ENCODE measurements around the gene MTA1. TPM values are rescaled to one million over a fixed set of nuclear protein-coding genes. Genes with fewer than 3 reads are reported as not detected.

The MTA1 gene
- total and polyA plus RNA-seq, 2 of the 8 experiments (the other 6 are each of a cell fraction or from before 2014, with no cell fraction given) = 73.9 to 221 TPM

DNA sequence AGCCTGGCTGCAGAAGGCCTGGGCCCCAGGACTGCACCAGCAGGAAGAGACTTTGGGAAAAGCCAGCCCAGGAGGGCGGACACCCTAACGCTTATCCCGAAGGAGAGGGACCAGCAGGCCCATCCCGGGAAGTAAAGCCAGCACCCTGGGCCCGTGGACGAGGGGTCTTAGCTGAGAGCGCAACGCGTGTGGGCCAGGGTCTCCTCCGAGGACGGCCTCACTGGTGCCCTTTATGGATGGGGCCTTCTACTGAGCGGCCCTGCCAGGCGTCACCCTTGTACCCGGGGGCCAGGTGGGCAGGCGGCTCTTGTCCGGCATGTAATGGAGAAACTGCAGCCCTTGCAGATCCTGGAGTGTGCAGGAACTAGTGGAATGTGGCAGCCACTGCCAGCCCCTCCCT is 85.5 kb downstream of the MTA1 start:
- no peak overlapping the region for H3K9ac ChIP-seq (replicated peaks in 1 of 4; ENCODE audit: extremely low read depth in 1 of 4, low read depth in 3 of 4, low read length in 3 of 4)
- H4K8ac ChIP-seq (ENCODE audit: extremely low read depth, insufficient read depth, low read length) = no peak overlapping the region
- no peak overlapping the region for H3K18ac ChIP-seq (ENCODE audit: extremely low read depth, low read length)
- no peaks in the 10 kb centered on the region; a peak in 1 of 7 replicates for H3K4me1 ChIP-seq (replicated peaks in 1 of 4; ENCODE audit: control insufficient read depth in 3 of 4, insufficient read depth in 4 of 4, low read length in 3 of 4)
- H2BK5ac ChIP-seq (ENCODE audit: low read depth, low read length) = no peak overlapping the region
- no peak overlapping the region for H3K23ac ChIP-seq (ENCODE audit: insufficient read length)
- no peak overlapping the region for H4K5ac ChIP-seq (ENCODE audit: insufficient read length, low read depth, low read length)
- FAIRE-seq = no peak
- no peak overlapping the region for H2BK20ac ChIP-seq (ENCODE audit: low read length)
- H3K4ac ChIP-seq (replicated peaks; ENCODE audit: insufficient read length, low read depth, low read length) = no peak overlapping the region
- H3K4me2 ChIP-seq (ENCODE audit: insufficient read depth in 1 of 2, low read depth in 2 of 2, low read length in 2 of 2) = no peak overlapping the region
- H3K79me1 ChIP-seq (ENCODE audit: low read depth, low read length) = no peaks in the 10 kb centered on the region
- no peak overlapping the region for H4K91ac ChIP-seq (replicated peaks; ENCODE audit: insufficient read length, low read length)
- no peaks in the 10 kb centered on the region for H3K23me2 ChIP-seq (ENCODE audit: low read depth, low read length)
- H3K56ac ChIP-seq (replicated peaks; ENCODE audit: insufficient read length, low read depth, low read length) = no peak overlapping the region
- no peaks in the 10 kb centered on the region; a peak in 1 of 4 replicates for H3K9me3 ChIP-seq (ENCODE audit: insufficient read depth in 2 of 2, low read depth in 1 of 2, low read length in 1 of 2)
- H2AK5ac ChIP-seq (ENCODE audit: low read depth, low read length) = no peak overlapping the region
- H4K20me1 ChIP-seq (replicated peaks in 1 of 2; ENCODE audit: control insufficient read depth in 1 of 2, insufficient read depth in 2 of 2, low read length in 2 of 2) = no peaks in the 10 kb centered on the region
- ChIA-PET CTCF (ENCODE audit: partially characterized antibody) (interaction anchor here (0.7 to 1.8 kb wide), 2 partner anchors 32 to 87 kb away, joined by 3 read pairs; no protein-coding TSS in a partner anchor), POLR2A (ENCODE audit: partially characterized antibody) (no interaction called here)
- H2BK120ac ChIP-seq (replicated peaks; ENCODE audit: low read depth, low read length) = no peak overlapping the region
- DNase-seq (ENCODE audit: low read depth in 1 of 2, low spot score in 2 of 2) = no peak
- H2AFZ ChIP-seq (ENCODE audit: low read length) = no peak overlapping the region
- 90% methylated on average over 16 of the region's 16 CpGs; no CpG with 5 or more reads in 1 of the 2 experiments for WGBS, 2 experiments (ENCODE audit: extremely low coverage in 1 of 2, insufficient coverage in 1 of 2, insufficient read length in 1 of 2, insufficient replicate concordance in 2 of 2, low coverage in 1 of 2, low lambda C conversion rate in 2 of 2, missing lambda C conversion rate in 1 of 2)
- H2BK15ac ChIP-seq (ENCODE audit: low read length) = no peak overlapping the region
- H3K79me2 ChIP-seq (ENCODE audit: control insufficient read depth in 1 of 2, insufficient read depth in 2 of 2, low read length in 2 of 2) = no peaks in the 10 kb centered on the region
- no peaks in the 10 kb centered on the region; a peak in 1 of 7 replicates for H3K27me3 ChIP-seq (replicated peaks in 1 of 4; ENCODE audit: control insufficient read depth in 3 of 4, extremely low read depth in 1 of 4, insufficient read depth in 3 of 4, low read length in 3 of 4)
- H3K14ac ChIP-seq (ENCODE audit: insufficient read length) = no peak overlapping the region
- no peak overlapping the region for H3K4me3 ChIP-seq (ENCODE audit: extremely low read depth in 1 of 4, insufficient read depth in 2 of 4, low read depth in 3 of 4, low read length in 4 of 4)
- H3K36me3 ChIP-seq (ENCODE audit: control insufficient read depth in 2 of 4, insufficient read depth in 4 of 4, low read length in 3 of 4) = no peaks in the 10 kb centered on the region
- no peak overlapping the region for H2BK12ac ChIP-seq (ENCODE audit: low read depth, low read length)
- no peak overlapping the region for H3K27ac ChIP-seq (ENCODE audit: low read depth, low read length)
- no peak for TF ChIP-seq TCF12 (IDR thresholded peaks at IDR 0.05; ENCODE audit: low read depth, low read length)
- no peak for TF ChIP-seq MAFK (IDR thresholded peaks at IDR 0.05; ENCODE audit: low read depth, low read length)
- no peak for TF ChIP-seq EZH2 (IDR thresholded peaks at IDR 0.05; ENCODE audit: low read depth, low read length, severe bottlenecking)
- no peak for TF ChIP-seq JUN (IDR thresholded peaks at IDR 0.05; ENCODE audit: low read depth, low read length)
- TF ChIP-seq SIX5 (IDR thresholded peaks at IDR 0.05; ENCODE audit: low read depth, low read length) = no peak
- TF ChIP-seq, protein P1, sequence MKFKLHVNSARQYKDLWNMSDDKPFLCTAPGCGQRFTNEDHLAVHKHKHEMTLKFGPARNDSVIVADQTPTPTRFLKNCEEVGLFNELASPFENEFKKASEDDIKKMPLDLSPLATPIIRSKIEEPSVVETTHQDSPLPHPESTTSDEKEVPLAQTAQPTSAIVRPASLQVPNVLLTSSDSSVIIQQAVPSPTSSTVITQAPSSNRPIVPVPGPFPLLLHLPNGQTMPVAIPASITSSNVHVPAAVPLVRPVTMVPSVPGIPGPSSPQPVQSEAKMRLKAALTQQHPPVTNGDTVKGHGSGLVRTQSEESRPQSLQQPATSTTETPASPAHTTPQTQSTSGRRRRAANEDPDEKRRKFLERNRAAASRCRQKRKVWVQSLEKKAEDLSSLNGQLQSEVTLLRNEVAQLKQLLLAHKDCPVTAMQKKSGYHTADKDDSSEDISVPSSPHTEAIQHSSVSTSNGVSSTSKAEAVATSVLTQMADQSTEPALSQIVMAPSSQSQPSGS (IDR thresholded peaks at IDR 0.05; ENCODE audit: low read length) = no peak
- TF ChIP-seq JUND (IDR thresholded peaks at IDR 0.05; ENCODE audit: low read length) = no peak
- TF ChIP-seq HDAC6 (IDR thresholded peaks at IDR 0.05; ENCODE audit: low read depth, low read length) = no peak
- TF ChIP-seq SIN3A (conservative IDR thresholded peaks at IDR 0.05 in 1 of 2, IDR thresholded peaks at IDR 0.05 in 1 of 2; ENCODE audit: low read depth in 1 of 2, low read length in 2 of 2) = no peak
- TF ChIP-seq, protein P2, sequence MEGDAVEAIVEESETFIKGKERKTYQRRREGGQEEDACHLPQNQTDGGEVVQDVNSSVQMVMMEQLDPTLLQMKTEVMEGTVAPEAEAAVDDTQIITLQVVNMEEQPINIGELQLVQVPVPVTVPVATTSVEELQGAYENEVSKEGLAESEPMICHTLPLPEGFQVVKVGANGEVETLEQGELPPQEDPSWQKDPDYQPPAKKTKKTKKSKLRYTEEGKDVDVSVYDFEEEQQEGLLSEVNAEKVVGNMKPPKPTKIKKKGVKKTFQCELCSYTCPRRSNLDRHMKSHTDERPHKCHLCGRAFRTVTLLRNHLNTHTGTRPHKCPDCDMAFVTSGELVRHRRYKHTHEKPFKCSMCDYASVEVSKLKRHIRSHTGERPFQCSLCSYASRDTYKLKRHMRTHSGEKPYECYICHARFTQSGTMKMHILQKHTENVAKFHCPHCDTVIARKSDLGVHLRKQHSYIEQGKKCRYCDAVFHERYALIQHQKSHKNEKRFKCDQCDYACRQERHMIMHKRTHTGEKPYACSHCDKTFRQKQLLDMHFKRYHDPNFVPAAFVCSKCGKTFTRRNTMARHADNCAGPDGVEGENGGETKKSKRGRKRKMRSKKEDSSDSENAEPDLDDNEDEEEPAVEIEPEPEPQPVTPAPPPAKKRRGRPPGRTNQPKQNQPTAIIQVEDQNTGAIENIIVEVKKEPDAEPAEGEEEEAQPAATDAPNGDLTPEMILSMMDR (IDR thresholded peaks at IDR 0.05; ENCODE audit: control extremely low read depth in 1 of 3, insufficient read depth in 1 of 3, low read depth in 1 of 3, low read length in 3 of 3) = no peak

Measured in H1 (cell line).